ENCODE measurements around the gene IZUMO4.

The IZUMO4 gene

DNA sequence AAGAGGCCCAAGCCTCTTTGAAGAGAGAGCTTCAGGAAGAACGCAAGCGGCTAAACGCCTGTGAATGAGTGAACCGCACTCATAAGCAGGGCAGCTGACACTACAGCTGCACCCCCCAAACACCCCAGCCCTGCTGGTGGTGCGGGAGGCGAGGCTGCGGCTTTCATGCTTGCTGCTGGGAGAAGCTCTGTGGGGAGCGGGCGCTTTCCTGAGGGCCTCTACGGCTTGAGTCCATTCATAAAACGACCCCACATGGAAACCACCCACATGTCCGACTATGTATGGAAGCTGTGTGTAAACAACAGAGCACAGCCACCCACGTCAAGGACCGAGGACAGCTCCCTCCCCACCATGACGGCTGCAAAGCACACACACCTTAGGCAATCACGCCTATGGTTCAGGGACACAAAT is 49.1 kb downstream of the IZUMO4 start:
- no peak for DNase-seq
- Histone ChIP-seq H2AFZ (ENCODE audit: low read length) (no peak overlapping the region), H4K20me1 (ENCODE audit: insufficient read depth, low read length) (peaks cover 30% of the 10 kb centered on the region), H3K27ac (ENCODE audit: low read length) (no peak overlapping the region), H3K9me3 (replicated peaks; ENCODE audit: insufficient read depth, low read length) (no peaks in the 10 kb centered on the region), H3K79me2 (ENCODE audit: low read length) (peaks cover 98% of the 10 kb centered on the region), H3K4me1 (ENCODE audit: low read length) (peaks cover 11% of the 10 kb centered on the region), H3K9ac (ENCODE audit: low read length) (no peak overlapping the region), H3F3A (ENCODE audit: insufficient read depth, low read length) (no peaks in the 10 kb centered on the region), H3K4me2 (ENCODE audit: low read depth, low read length) (no peak overlapping the region), H3K36me3 (replicated peaks; ENCODE audit: insufficient read depth, low read length) (no peaks in the 10 kb centered on the region), H3K9me2 (replicated peaks; ENCODE audit: insufficient read depth, low read length) (no peaks in the 10 kb centered on the region), H3K27me3 (replicated peaks; ENCODE audit: insufficient read depth, low read length) (no peaks in the 10 kb centered on the region), H3K4me3 (ENCODE audit: low read length) (no peak overlapping the region)
- TF ChIP-seq EZH2 (optimal IDR thresholded peaks at IDR 0.05; ENCODE audit: low read depth, low read length) (no peak), CTCF (IDR thresholded peaks at IDR 0.05; ENCODE audit: low read length) (no peak), EZH2phosphoT487 (IDR thresholded peaks at IDR 0.05; ENCODE audit: low read length) (no peak)

GRCh38 chr19:2148482-2149135 is 51.9 kb downstream of the IZUMO4 start:
- Histone ChIP-seq H3K36me3 (replicated peaks; ENCODE audit: insufficient read depth, low read length) (no peaks in the 10 kb centered on the region), H3K9me2 (replicated peaks; ENCODE audit: insufficient read depth, low read length) (no peaks in the 10 kb centered on the region), H3K9me3 (replicated peaks; ENCODE audit: insufficient read depth, low read length) (no peaks in the 10 kb centered on the region), H2AFZ (ENCODE audit: low read length) (no peak overlapping the region), H3K4me3 (ENCODE audit: low read length) (no peak overlapping the region), H3K4me1 (ENCODE audit: low read length) (peaks cover 16% of the 10 kb centered on the region), H4K20me1 (ENCODE audit: insufficient read depth, low read length) (peaks cover 27% of the 10 kb centered on the region; the same call in 1 of the 2 replicates), H3K27ac (ENCODE audit: low read length) (no peak overlapping the region), H3K79me2 (ENCODE audit: low read length) (peaks cover 76% of the 10 kb centered on the region), H3K27me3 (replicated peaks; ENCODE audit: insufficient read depth, low read length) (no peaks in the 10 kb centered on the region), H3K9ac (ENCODE audit: low read length) (no peak overlapping the region), H3K4me2 (ENCODE audit: low read depth, low read length) (no peak overlapping the region), H3F3A (ENCODE audit: insufficient read depth, low read length) (no peaks in the 10 kb centered on the region)
- no peak for DNase-seq
- no peak for TF ChIP-seq CTCF (IDR thresholded peaks at IDR 0.05; ENCODE audit: low read length)
